Measurements from ENCODE around the gene PLEKHA8.

The PLEKHA8 gene

GRCh38 chr7:30029696-30030095 is 1.5 kb downstream of the PLEKHA8 start:
- peak overlapping the region in 1 of 2 experiments; percentile 82 for H3K4me3 ChIP-seq (ENCODE audit: low read depth in 1 of 2, low read length in 1 of 2)
- H3K9me3 ChIP-seq, result no peaks in the 10 kb centered on the region
- H3K27me3 ChIP-seq, result peaks cover 23% of the 10 kb centered on the region
- no peaks in the 10 kb centered on the region for H3K36me3 ChIP-seq
- TF ChIP-seq CTCF (IDR thresholded peaks at IDR 0.05), result no peak
- H3K4me1 ChIP-seq (ENCODE audit: control insufficient read depth in 1 of 2, insufficient read depth in 1 of 2, low read depth in 1 of 2, low read length in 1 of 2), result peaks cover 25 to 31% of the 10 kb centered on the region in 2 experiments
- H3K27ac ChIP-seq, result no peak overlapping the region

- H3K36me3 ChIP-seq, result no peaks in the 10 kb centered on the region
- H3K4me3 ChIP-seq (ENCODE audit: low read depth in 1 of 2, low read length in 1 of 2), result no peak overlapping the region
- H3K27me3 ChIP-seq, result peaks cover 23% of the 10 kb centered on the region
- H3K4me1 ChIP-seq (ENCODE audit: control insufficient read depth in 1 of 2, insufficient read depth in 1 of 2, low read depth in 1 of 2, low read length in 1 of 2), result peaks cover 14 to 16% of the 10 kb centered on the region in 2 experiments
- no peak overlapping the region for H3K27ac ChIP-seq
- TF ChIP-seq CTCF (IDR thresholded peaks at IDR 0.05), result no peak
- H3K9me3 ChIP-seq, result no peaks in the 10 kb centered on the region
Measured at GRCh38 chr7:30032310-30033125, 4.3 kb downstream of the PLEKHA8 start.

DNA sequence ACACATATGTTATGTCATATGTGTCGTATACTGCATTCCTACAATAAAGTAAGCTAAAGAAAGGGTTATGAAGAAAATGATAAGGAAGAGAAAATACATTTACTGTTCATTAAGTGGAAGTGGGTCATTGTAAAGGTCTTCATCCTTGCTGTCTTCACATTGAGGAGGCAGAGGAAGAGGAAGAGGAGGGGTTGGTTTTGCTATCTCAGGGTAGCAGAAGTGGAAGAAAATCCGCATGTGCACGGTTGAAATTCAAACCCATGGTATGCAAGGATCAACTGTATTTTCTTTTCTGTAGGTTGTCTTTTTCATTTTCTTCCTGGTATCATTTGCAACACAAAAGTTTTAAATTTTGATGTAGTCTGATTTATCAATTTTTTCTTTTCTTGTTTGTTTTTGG is 6.3 kb downstream of the PLEKHA8 start:
- no peaks in the 10 kb centered on the region for H3K9me3 ChIP-seq
- no peak overlapping the region for H3K4me3 ChIP-seq (ENCODE audit: low read depth in 1 of 2, low read length in 1 of 2)
- H3K4me1 ChIP-seq (ENCODE audit: control insufficient read depth in 1 of 2, insufficient read depth in 1 of 2, low read depth in 1 of 2, low read length in 1 of 2), result no peaks in the 10 kb centered on the region
- peaks cover 11% of the 10 kb centered on the region for H3K27me3 ChIP-seq
- no peak for TF ChIP-seq CTCF (IDR thresholded peaks at IDR 0.05)
- no peaks in the 10 kb centered on the region for H3K36me3 ChIP-seq
- H3K27ac ChIP-seq, result no peak overlapping the region

- no peaks in the 10 kb centered on the region for H3K36me3 ChIP-seq
Measured at GRCh38 chr7:30036220-30036619, 8.0 kb downstream of the PLEKHA8 start.

GRCh38 chr7:30038196-30038980 is 10.2 kb downstream of the PLEKHA8 start:
- Histone ChIP-seq H3K9me3 (no peaks in the 10 kb centered on the region), H3K4me3 (ENCODE audit: low read depth in 1 of 2, low read length in 1 of 2) (no peak overlapping the region), H3K36me3 (no peaks in the 10 kb centered on the region), H3K27ac (no peak overlapping the region), H3K4me1 (ENCODE audit: control insufficient read depth in 1 of 2, insufficient read depth in 1 of 2, low read depth in 1 of 2, low read length in 1 of 2) (no peaks in the 10 kb centered on the region), H3K27me3 (no peaks in the 10 kb centered on the region)
- TF ChIP-seq CTCF (IDR thresholded peaks at IDR 0.05), result no peak

More at GRCh38 chr7:30036220-30036619, 8.0 kb downstream of the PLEKHA8 start:
- Histone ChIP-seq H3K27ac (no peak overlapping the region), H3K4me1 (ENCODE audit: control insufficient read depth in 1 of 2, insufficient read depth in 1 of 2, low read depth in 1 of 2, low read length in 1 of 2) (no peaks in the 10 kb centered on the region), H3K27me3 (no peaks in the 10 kb centered on the region), H3K9me3 (no peaks in the 10 kb centered on the region), H3K4me3 (ENCODE audit: low read depth in 1 of 2, low read length in 1 of 2) (no peak overlapping the region)
- TF ChIP-seq CTCF (IDR thresholded peaks at IDR 0.05), result no peak
